ENCODE data around the gene IL15RA. TPM values are rescaled to one million over a fixed set of nuclear protein-coding genes. Genes with fewer than 3 reads are reported as not detected.

The IL15RA gene
- total and polyA plus RNA-seq, 4 donors: 6.6 to 10.7 (median 9.4) TPM

GRCh38 chr10:5996696-5997095 lies 19.4 kb upstream of the IL15RA start:
- TF ChIP-seq EGR1 (IDR thresholded peaks at IDR 0.05; ENCODE audit: low read depth in 2 of 2) (no peak), CTCF (IDR thresholded peaks at IDR 0.05; ENCODE audit: low read depth, low read length, missing input control) (no peak), SP1 (IDR thresholded peaks at IDR 0.05) (no peak), ZBTB33 (IDR thresholded peaks at IDR 0.05) (no peak)
- TF ChIP-seq, protein P1, sequence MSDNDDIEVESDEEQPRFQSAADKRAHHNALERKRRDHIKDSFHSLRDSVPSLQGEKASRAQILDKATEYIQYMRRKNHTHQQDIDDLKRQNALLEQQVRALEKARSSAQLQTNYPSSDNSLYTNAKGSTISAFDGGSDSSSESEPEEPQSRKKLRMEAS (IDR thresholded peaks at IDR 0.05): no peak

GRCh38 chr10:5992398-5992797 lies 15.1 kb upstream of the IL15RA start:
- Histone ChIP-seq H3K4me3 (ENCODE audit: low read depth in 1 of 3, low read length in 3 of 3) (no peak overlapping the region), H3K9ac (ENCODE audit: low read depth in 1 of 2, low read length in 2 of 2) (no peak overlapping the region), H3K4me1 (ENCODE audit: control insufficient read depth in 4 of 4, insufficient read depth in 4 of 4, low read length in 3 of 4) (no peaks in the 10 kb centered on the region), H3K36me3 (ENCODE audit: control insufficient read depth in 4 of 4, insufficient read depth in 3 of 4, low read depth in 1 of 4, low read length in 3 of 4) (no peaks in the 10 kb centered on the region), H3K27ac (ENCODE audit: low read depth in 1 of 2, low read length in 2 of 2) (no peak overlapping the region), H3K9me3 (ENCODE audit: control insufficient read depth in 4 of 4, low read length in 3 of 4) (peaks cover 0 to 3% (median 0%) of the 10 kb centered on the region in 4 donors), H3K27me3 (ENCODE audit: control insufficient read depth in 4 of 4, insufficient read depth in 4 of 4, low read length in 3 of 4) (no peaks in the 10 kb centered on the region)
- no peak for TF ChIP-seq TAF1 (conservative IDR thresholded peaks at IDR 0.05)
- TF ChIP-seq RAD21 (IDR thresholded peaks at IDR 0.05): no peak
- TF ChIP-seq YY1 (IDR thresholded peaks at IDR 0.05): no peak
- no peak for TF ChIP-seq FOXA1 (IDR thresholded peaks at IDR 0.05)
- TF ChIP-seq, protein P2, sequence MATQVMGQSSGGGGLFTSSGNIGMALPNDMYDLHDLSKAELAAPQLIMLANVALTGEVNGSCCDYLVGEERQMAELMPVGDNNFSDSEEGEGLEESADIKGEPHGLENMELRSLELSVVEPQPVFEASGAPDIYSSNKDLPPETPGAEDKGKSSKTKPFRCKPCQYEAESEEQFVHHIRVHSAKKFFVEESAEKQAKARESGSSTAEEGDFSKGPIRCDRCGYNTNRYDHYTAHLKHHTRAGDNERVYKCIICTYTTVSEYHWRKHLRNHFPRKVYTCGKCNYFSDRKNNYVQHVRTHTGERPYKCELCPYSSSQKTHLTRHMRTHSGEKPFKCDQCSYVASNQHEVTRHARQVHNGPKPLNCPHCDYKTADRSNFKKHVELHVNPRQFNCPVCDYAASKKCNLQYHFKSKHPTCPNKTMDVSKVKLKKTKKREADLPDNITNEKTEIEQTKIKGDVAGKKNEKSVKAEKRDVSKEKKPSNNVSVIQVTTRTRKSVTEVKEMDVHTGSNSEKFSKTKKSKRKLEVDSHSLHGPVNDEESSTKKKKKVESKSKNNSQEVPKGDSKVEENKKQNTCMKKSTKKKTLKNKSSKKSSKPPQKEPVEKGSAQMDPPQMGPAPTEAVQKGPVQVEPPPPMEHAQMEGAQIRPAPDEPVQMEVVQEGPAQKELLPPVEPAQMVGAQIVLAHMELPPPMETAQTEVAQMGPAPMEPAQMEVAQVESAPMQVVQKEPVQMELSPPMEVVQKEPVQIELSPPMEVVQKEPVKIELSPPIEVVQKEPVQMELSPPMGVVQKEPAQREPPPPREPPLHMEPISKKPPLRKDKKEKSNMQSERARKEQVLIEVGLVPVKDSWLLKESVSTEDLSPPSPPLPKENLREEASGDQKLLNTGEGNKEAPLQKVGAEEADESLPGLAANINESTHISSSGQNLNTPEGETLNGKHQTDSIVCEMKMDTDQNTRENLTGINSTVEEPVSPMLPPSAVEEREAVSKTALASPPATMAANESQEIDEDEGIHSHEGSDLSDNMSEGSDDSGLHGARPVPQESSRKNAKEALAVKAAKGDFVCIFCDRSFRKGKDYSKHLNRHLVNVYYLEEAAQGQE (IDR thresholded peaks at IDR 0.05): no peak
- TF ChIP-seq, protein P1 (IDR thresholded peaks at IDR 0.05): no peak
- TF ChIP-seq ATF3 (IDR thresholded peaks at IDR 0.05): no peak
- TF ChIP-seq CTCF (IDR thresholded peaks at IDR 0.05; ENCODE audit: low read depth, low read length, missing input control): no peak
- no peak for DNase-seq (ENCODE audit: low spot score)
- WGBS: 95% methylated on average over 1 of the region's 1 CpG

More at GRCh38 chr10:5996696-5997095, 19.4 kb upstream of the IL15RA start:
- DNase-seq (ENCODE audit: low spot score): no peak
- H3K4me1 ChIP-seq (ENCODE audit: control insufficient read depth in 4 of 4, insufficient read depth in 4 of 4, low read length in 3 of 4): no peaks in the 10 kb centered on the region
- H3K36me3 ChIP-seq (ENCODE audit: control insufficient read depth in 4 of 4, insufficient read depth in 3 of 4, low read depth in 1 of 4, low read length in 3 of 4): no peaks in the 10 kb centered on the region
- no peak overlapping the region for H3K9ac ChIP-seq (ENCODE audit: low read depth in 1 of 2, low read length in 2 of 2)
- peaks cover 0 to 1% (median 0%) of the 10 kb centered on the region in 4 donors for H3K9me3 ChIP-seq (ENCODE audit: control insufficient read depth in 4 of 4, low read length in 3 of 4)
- no peaks in the 10 kb centered on the region for H3K27me3 ChIP-seq (ENCODE audit: control insufficient read depth in 4 of 4, insufficient read depth in 4 of 4, low read length in 3 of 4)
- no peak overlapping the region for H3K27ac ChIP-seq (ENCODE audit: low read depth in 1 of 2, low read length in 2 of 2)
- H3K4me3 ChIP-seq (ENCODE audit: low read depth in 1 of 3, low read length in 3 of 3): no peak overlapping the region
- 82% methylated on average over 4 of the region's 4 CpGs for WGBS
